ENCODE data around the gene ISCU. TPM values are rescaled to one million over a fixed set of nuclear protein-coding genes. Genes with fewer than 3 reads are reported as not detected.
"Not testable (repeated sequence)": the region's sequence is repeated elsewhere in the genome, so short reads cannot be mapped to it uniquely, and the experiment has no call there.

The ISCU gene
- total RNA-seq, 2 donors from 2014 or later, result 93.7 to 97.5 TPM

DNA sequence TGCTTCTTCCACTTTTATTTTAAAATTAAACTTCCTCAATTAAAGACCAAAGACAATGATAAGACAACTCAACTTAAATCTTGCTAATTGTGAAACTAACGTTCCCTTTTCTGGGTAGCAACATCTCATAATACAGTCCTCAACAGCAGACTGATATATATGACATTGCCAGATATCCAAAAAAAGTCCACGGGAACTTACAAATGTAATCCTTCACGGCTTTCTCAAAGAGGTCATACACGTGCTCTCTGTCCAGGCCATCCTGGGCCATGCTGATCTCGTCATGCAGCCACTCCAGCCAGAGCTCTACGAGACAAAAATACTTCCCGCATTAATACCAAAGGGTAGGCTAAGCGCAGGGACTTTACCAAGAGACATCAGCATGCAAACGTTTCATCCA lies 14.7 kb upstream of the ISCU start:
- Histone ChIP-seq H3K36me3 (peaks cover 15% of the 10 kb centered on the region), H3K4me1 (no peaks in the 10 kb centered on the region), H3K4me3 (no peak overlapping the region), H3K27me3 (no peaks in the 10 kb centered on the region), H3K9me3 (no peaks in the 10 kb centered on the region), H3K9ac (ENCODE audit: low read depth in 2 of 2, low read length in 2 of 2) (no peak overlapping the region), H3K27ac (no peak overlapping the region)
- DNase-seq, result no peak
- intact Hi-C loops (cut with DNase I), result no loop called here
- TF ChIP-seq, protein P1, sequence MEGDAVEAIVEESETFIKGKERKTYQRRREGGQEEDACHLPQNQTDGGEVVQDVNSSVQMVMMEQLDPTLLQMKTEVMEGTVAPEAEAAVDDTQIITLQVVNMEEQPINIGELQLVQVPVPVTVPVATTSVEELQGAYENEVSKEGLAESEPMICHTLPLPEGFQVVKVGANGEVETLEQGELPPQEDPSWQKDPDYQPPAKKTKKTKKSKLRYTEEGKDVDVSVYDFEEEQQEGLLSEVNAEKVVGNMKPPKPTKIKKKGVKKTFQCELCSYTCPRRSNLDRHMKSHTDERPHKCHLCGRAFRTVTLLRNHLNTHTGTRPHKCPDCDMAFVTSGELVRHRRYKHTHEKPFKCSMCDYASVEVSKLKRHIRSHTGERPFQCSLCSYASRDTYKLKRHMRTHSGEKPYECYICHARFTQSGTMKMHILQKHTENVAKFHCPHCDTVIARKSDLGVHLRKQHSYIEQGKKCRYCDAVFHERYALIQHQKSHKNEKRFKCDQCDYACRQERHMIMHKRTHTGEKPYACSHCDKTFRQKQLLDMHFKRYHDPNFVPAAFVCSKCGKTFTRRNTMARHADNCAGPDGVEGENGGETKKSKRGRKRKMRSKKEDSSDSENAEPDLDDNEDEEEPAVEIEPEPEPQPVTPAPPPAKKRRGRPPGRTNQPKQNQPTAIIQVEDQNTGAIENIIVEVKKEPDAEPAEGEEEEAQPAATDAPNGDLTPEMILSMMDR (IDR thresholded peaks at IDR 0.05), result no peak

DNA sequence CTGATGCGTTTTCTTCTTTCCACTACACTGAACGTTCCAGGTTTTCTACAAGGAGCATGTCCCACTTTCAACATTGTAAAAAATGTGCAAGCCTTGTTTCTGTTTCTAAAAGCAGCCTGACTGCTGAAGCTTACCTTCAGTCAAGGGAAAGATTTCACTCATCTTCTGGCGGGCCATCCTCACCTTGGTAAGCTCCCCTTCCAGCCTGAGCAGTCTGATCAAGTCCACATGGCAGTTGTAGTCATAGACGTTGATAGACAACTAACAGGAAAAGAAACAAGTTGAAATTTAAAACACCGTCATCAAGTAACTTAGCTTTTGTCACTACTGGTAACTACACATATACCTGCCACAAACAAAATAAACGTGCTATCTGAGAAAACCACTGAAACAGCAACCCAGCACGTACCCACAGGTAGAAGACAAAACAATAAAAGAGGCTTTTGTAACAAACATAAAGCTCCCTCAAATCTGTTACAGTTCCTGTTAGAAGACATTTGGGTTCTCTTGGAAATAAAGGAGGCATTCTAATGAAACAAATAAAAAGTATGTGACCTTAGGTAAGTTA lies 13.4 kb upstream of the ISCU start:
- H3K36me3 ChIP-seq, result peaks cover 7% of the 10 kb centered on the region
- H3K9me3 ChIP-seq, result no peaks in the 10 kb centered on the region
- H3K27ac ChIP-seq, result no peak overlapping the region
- no peak overlapping the region for H3K9ac ChIP-seq (ENCODE audit: low read depth in 2 of 2, low read length in 2 of 2)
- no peaks in the 10 kb centered on the region for H3K27me3 ChIP-seq
- no peak overlapping the region for H3K4me3 ChIP-seq
- DNase-seq, result no peak
- no peaks in the 10 kb centered on the region for H3K4me1 ChIP-seq
- TF ChIP-seq, protein P1 (IDR thresholded peaks at IDR 0.05), result no peak
- intact Hi-C loops (cut with DNase I), result no loop called here

DNA sequence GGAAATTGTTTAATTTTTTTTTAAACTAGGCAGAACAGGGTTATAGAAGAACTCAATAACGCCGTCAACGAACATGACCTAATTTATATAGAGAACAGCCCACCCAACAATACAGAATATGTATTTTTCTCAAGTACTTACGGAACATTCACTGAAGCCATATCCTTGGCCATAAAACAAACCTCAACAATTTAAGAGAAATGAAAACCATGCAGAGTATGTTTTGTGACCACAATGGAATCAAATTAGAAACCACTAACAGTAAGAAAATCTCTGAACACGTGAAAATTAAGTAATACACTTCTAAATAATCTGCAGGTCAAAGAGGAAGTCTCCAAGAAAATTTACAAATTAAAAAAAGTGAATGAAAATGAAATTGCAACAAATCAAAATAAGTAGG lies 10.9 kb upstream of the ISCU start:
- peaks cover 2% of the 10 kb centered on the region for H3K36me3 ChIP-seq

DNA sequence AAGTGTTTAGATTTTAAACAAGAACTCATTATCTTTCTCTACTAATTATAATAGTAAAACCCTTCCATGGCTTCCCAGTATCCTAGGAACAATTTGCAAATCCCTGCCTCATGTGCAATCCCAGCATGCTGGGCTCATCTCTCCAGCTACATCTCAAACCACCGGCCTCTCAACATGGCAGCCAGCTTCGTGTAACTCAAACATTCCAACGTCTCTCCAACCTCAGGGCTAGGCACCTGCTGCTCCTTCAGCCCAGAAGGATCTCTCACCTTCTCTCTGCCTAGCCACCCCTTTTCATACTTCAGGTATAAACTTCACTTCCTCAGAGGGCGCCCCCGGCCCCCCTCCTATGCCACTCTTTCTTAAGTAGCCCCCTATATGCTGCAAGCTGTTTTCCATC lies 8.6 kb upstream of the ISCU start:
- DNase-seq, result no peak
- Histone ChIP-seq H3K4me1 (no peaks in the 10 kb centered on the region), H3K9me3 (no peaks in the 10 kb centered on the region), H3K27me3 (no peaks in the 10 kb centered on the region), H3K9ac (ENCODE audit: low read depth in 2 of 2, low read length in 2 of 2) (no peak overlapping the region), H3K4me3 (no peak overlapping the region), H3K27ac (no peak overlapping the region), H3K36me3 (no peaks in the 10 kb centered on the region)
- intact Hi-C loops (cut with DNase I), result no loop called here
- TF ChIP-seq, protein P1 (IDR thresholded peaks at IDR 0.05), result no peak

More for the DNA sequence above, 10.9 kb upstream of the ISCU start:
- no peaks in the 10 kb centered on the region for H3K9me3 ChIP-seq
- H3K27ac ChIP-seq, result no peak overlapping the region
- TF ChIP-seq, protein P1 (IDR thresholded peaks at IDR 0.05), result no peak
- no peaks in the 10 kb centered on the region for H3K4me1 ChIP-seq
- H3K9ac ChIP-seq (ENCODE audit: low read depth in 2 of 2, low read length in 2 of 2), result no peak overlapping the region
- H3K4me3 ChIP-seq, result no peak overlapping the region
- intact Hi-C loops (cut with DNase I), result no loop called here
- no peaks in the 10 kb centered on the region for H3K27me3 ChIP-seq
- DNase-seq, result no peak

DNA sequence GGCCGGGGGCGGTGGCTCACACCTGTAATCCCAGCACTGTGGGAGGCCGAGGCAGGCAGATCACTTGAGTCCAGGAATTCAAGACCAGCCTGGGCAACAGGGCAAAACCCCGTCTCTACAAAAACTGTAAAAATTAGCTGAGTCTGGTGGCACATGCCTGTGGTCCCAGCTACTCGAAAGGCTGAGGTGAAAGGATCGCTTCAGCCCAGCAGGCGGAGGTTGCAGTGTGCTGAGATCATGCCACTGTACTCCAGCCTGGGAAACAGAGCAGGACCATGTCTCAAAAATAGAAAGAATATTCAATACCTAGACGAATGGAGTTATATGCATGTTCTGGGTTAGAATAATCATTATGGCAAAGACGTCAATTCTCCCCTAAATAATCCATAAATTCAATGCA lies 7.0 kb upstream of the ISCU start:
- H3K36me3 ChIP-seq; H3K4me1 ChIP-seq; DNase-seq; H3K4me3 ChIP-seq; H3K27me3 ChIP-seq; intact Hi-C loops (cut with DNase I); H3K9me3 ChIP-seq; H3K9ac ChIP-seq (ENCODE audit: low read depth in 2 of 2, low read length in 2 of 2); H3K27ac ChIP-seq: not testable (repeated sequence)

DNA sequence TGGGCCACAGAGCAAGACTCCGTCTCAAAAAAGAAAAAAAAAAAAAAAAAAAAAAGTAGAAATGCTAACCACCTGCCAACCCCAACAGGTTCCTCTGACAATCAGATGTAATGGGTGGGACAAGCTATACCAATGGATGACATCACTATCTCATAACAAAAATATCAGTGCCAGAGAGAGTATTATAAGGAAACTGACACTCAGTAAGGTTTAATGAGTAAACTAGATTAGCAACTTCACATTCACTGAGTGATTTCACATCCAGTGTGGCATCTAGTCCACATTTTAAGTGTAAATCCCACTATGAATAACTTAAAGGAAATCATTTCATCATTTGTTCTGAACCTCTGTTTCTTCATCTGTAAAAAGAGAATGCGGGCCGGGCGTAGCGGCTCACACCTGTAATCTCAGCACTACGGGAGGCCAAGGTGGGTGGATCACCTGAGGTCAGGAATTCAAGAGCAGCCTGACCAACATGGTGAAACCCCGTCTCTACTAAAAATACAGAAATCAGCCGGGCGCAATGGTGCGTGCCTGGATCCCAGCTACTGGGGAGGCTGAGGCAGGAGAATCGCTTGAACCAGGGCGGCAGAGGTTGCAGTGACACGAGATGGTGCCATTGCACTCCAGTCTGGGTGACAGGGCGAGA lies 3.3 kb upstream of the ISCU start:
- Histone ChIP-seq H3K27ac (no peak overlapping the region), H3K4me3 (no peak overlapping the region), H3K9me3 (no peaks in the 10 kb centered on the region), H3K4me1 (peaks cover 10% of the 10 kb centered on the region), H3K27me3 (no peaks in the 10 kb centered on the region), H3K9ac (ENCODE audit: low read depth in 2 of 2, low read length in 2 of 2) (no peak overlapping the region), H3K36me3 (no peaks in the 10 kb centered on the region)
- no peak for DNase-seq
- TF ChIP-seq, protein P1 (IDR thresholded peaks at IDR 0.05), result no peak
- intact Hi-C loops (cut with DNase I), result no loop called here
